Osteoblast (primary cell): ENCODE data around the gene RFTN1. TPM values are rescaled to one million over a fixed set of nuclear protein-coding genes. Genes with fewer than 3 reads are reported as not detected.

Experiments
- DNase-seq: peaks from one replicate; pipeline ENCODE4 v3.0.0; 2011; ENCODE audit warnings: low spot score, mixed read lengths; ENCODE audit not compliant: insufficient read length; ENCODE audit errors: missing footprints
- H2AFZ ChIP-seq: 2 replicates; pipeline ENCODE4 v1.6.0; 2011; ENCODE audit warnings: mild to moderate bottlenecking, low read length
- H3K27ac ChIP-seq: 2 replicates; pipeline ENCODE4 v1.5.1; 2011; ENCODE audit warnings: mild to moderate bottlenecking, low read depth, low read length, moderate library complexity
- H3K27me3 ChIP-seq: 2 replicates; pipeline ENCODE4 v1.6.0; 2012; ENCODE audit warnings: mild to moderate bottlenecking, control low read depth, inconsistent platforms, low read length, moderate library complexity; ENCODE audit not compliant: insufficient read depth
- H3K36me3 ChIP-seq: 2 replicates; pipeline ENCODE4 v1.5.1; 2011; ENCODE audit warnings: mild to moderate bottlenecking, low read length, control low read depth, moderate library complexity; ENCODE audit not compliant: insufficient read depth
- H3K4me1 ChIP-seq: 2 replicates; pipeline ENCODE4 v1.5.1; 2011; ENCODE audit warnings: mild to moderate bottlenecking, low read length, control low read depth, moderate library complexity; ENCODE audit not compliant: insufficient read depth
- H3K4me2 ChIP-seq: 2 replicates; pipeline ENCODE4 v1.6.0; 2011; ENCODE audit warnings: mild to moderate bottlenecking, low read length; ENCODE audit not compliant: insufficient read depth
- H3K4me3 ChIP-seq: fragments of 200-600 bp; sonication (generic); 3 replicates; pipeline ENCODE4 v1.5.1; 2012; ENCODE audit warnings: mild to moderate bottlenecking, low read length, inconsistent platforms; ENCODE audit not compliant: insufficient read depth
- H3K79me2 ChIP-seq: 2 replicates; pipeline ENCODE4 v1.6.0; 2012; ENCODE audit warnings: mild to moderate bottlenecking, low read length, control low read depth, inconsistent platforms; ENCODE audit not compliant: insufficient read depth
- H3K9me3 ChIP-seq: 2 replicates; pipeline ENCODE4 v1.5.1; 2011; ENCODE audit warnings: low read depth, low read length, control low read depth
- H4K20me1 ChIP-seq: 2 replicates; pipeline ENCODE4 v1.6.0; 2012; ENCODE audit warnings: mild to moderate bottlenecking, low read length, control low read depth; ENCODE audit not compliant: insufficient read depth
- total RNA-seq: library from RNA; depleted of rRNA; stranded (reverse); fragments of >200 nt; gene quantifications from 2 replicates; pipeline ENCODE4 v1.2.3, GENCODE V29; 2012
- TF ChIP-seq, protein P1 (sequence below): IDR thresholded peaks from 2 replicates; pipeline ENCODE4 v1.5.1; 2011; ENCODE audit warnings: mild to moderate bottlenecking, low read depth, low read length, moderate library complexity; ENCODE audit errors: extremely low read depth

The RFTN1 gene
- total RNA-seq, 1 donor, result 99.2 TPM

DNA sequence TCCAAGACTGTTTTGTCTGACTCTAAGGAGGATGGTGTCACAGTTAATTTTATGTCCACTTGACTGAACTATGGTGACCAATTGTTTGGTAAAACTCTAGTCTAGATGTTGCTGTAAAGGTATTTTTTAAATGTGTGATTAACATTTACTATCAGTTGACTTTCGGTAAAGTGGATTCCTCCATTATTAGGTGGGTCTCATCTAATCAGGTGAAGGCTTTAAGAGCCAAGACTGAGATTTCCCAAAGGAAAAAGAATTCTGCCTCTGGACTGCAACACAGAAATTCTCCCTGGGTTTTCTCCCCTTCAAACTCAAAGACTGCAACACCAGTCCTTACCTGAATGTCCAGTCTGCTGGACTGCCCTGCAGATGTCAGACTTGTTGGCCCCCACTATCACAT lies 129.6 kb downstream of the RFTN1 start:
- DNase-seq, result no peak
- peaks cover 11% of the 10 kb centered on the region for H3K4me1 ChIP-seq
- no peak overlapping the region for H2AFZ ChIP-seq
- H3K4me3 ChIP-seq, result no peak overlapping the region
- H4K20me1 ChIP-seq, result peaks cover 14% of the 10 kb centered on the region
- no peaks in the 10 kb centered on the region for H3K36me3 ChIP-seq
- H3K27ac ChIP-seq, result no peak overlapping the region
- H3K27me3 ChIP-seq, result no peaks in the 10 kb centered on the region
- H3K9me3 ChIP-seq, result no peaks in the 10 kb centered on the region
- peaks cover 19% of the 10 kb centered on the region for H3K79me2 ChIP-seq
- no peak overlapping the region for H3K4me2 ChIP-seq
- TF ChIP-seq, protein P1, sequence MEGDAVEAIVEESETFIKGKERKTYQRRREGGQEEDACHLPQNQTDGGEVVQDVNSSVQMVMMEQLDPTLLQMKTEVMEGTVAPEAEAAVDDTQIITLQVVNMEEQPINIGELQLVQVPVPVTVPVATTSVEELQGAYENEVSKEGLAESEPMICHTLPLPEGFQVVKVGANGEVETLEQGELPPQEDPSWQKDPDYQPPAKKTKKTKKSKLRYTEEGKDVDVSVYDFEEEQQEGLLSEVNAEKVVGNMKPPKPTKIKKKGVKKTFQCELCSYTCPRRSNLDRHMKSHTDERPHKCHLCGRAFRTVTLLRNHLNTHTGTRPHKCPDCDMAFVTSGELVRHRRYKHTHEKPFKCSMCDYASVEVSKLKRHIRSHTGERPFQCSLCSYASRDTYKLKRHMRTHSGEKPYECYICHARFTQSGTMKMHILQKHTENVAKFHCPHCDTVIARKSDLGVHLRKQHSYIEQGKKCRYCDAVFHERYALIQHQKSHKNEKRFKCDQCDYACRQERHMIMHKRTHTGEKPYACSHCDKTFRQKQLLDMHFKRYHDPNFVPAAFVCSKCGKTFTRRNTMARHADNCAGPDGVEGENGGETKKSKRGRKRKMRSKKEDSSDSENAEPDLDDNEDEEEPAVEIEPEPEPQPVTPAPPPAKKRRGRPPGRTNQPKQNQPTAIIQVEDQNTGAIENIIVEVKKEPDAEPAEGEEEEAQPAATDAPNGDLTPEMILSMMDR, result no peak

DNA sequence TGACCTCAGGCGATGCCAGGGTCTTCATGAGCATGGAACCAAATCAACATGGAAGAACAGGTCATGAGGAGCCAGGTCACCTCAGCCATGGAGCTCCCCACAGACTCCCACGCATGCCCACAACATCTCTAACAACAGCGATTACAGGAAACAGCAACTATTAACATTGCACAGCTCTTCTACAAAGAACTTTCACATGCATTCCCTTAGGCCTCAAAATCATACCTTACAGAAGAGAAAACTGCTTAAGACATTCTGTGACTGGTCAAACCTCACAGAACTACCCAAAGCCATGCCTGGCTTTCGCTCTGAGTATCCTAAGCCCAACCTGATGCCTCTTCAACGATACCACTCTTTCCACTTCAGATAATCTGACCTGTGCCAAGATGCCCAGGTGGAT lies 130.7 kb downstream of the RFTN1 start:
- H3K9me3 ChIP-seq, result no peaks in the 10 kb centered on the region
- H3K4me1 ChIP-seq, result peaks cover 15% of the 10 kb centered on the region
- peaks cover 4% of the 10 kb centered on the region for H3K36me3 ChIP-seq
- no peak overlapping the region for H3K4me3 ChIP-seq
- H3K27ac ChIP-seq, result no peak overlapping the region
- no peak for DNase-seq
- peaks cover 19% of the 10 kb centered on the region for H4K20me1 ChIP-seq
- TF ChIP-seq, protein P1, result no peak
- no peak overlapping the region for H3K4me2 ChIP-seq
- no peaks in the 10 kb centered on the region for H3K27me3 ChIP-seq
- H2AFZ ChIP-seq, result no peak overlapping the region
- H3K79me2 ChIP-seq, result peaks cover 17% of the 10 kb centered on the region

DNA sequence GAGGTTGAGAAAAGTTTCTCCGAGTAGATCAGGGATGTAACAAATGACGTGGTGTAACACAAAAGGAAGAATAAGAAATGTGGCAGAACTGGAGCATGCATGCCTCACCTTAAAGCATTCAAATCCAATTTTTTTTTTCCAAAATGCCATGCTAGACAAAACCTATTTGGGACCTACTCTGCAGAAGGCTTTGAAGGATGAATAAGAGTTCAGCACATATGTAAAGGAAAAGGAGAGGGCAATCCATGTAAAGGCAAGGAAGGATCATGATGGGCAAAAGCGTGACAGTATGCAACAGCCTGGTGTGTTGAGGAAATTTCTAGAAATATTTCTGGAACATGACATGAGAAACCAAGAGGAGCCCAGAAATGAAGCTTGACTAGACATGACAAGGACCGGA lies 132.1 kb downstream of the RFTN1 start:
- H3K4me1 ChIP-seq, result peaks cover 15% of the 10 kb centered on the region
- H3K79me2 ChIP-seq, result peaks cover 16% of the 10 kb centered on the region
- no peaks in the 10 kb centered on the region for H3K9me3 ChIP-seq
- H2AFZ ChIP-seq, result no peak overlapping the region
- H3K36me3 ChIP-seq, result peaks cover 19% of the 10 kb centered on the region
- H3K27ac ChIP-seq, result no peak overlapping the region
- TF ChIP-seq, protein P1, result no peak
- DNase-seq, result no peak
- H3K4me2 ChIP-seq, result no peak overlapping the region
- H3K27me3 ChIP-seq, result no peaks in the 10 kb centered on the region
- H3K4me3 ChIP-seq, result no peak overlapping the region
- peaks cover 19% of the 10 kb centered on the region for H4K20me1 ChIP-seq

DNA sequence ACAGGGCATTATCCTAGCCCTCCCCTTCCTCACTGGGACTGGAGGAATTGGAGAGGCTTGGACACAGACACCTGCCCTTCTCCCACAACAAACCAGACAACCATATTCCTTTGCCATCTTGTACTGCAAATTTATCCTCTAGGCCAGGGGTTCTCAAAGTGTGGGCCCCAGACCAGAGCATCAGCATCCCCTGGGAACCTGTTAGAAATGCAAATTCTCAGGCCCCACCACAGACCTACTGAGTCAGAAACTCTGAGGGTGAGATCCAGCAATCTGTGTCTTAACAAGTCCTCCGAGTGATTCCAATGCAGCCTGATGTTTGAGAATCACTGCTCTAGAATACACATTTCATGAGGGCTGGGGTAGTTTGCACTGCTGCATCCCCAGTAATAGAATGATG lies 133.1 kb downstream of the RFTN1 start:
- Histone ChIP-seq H3K36me3 (peaks cover 25% of the 10 kb centered on the region), H3K27ac (no peak overlapping the region), H4K20me1 (peaks cover 19% of the 10 kb centered on the region), H3K27me3 (no peaks in the 10 kb centered on the region), H3K4me1 (peaks cover 8% of the 10 kb centered on the region), H2AFZ (no peak overlapping the region), H3K4me2 (no peak overlapping the region), H3K9me3 (no peaks in the 10 kb centered on the region), H3K4me3 (no peak overlapping the region), H3K79me2 (peaks cover 16% of the 10 kb centered on the region)
- no peak for DNase-seq
- TF ChIP-seq, protein P1, result no peak
